Measurements from ENCODE around the gene CFI. TPM values are rescaled to one million over a fixed set of nuclear protein-coding genes. Genes with fewer than 3 reads are reported as not detected.
A peak's percentile ranks its signal among the peaks of the same experiment; 100 is the strongest.

Gene CFI
- total and polyA plus RNA-seq, 9 of the 15 experiments (the other 6 are each of a cell fraction or from before 2014, with no cell fraction given), result 0.30 to 8.4 (median 0.95) TPM

GRCh38 chr4:109729718-109730618, 71.8 kb downstream of the CFI start, which contains the start of gene PLA2G12A (continued):
- TF ChIP-seq THAP12 (CRISPR knock-in tag; IDR thresholded peaks at IDR 0.05), result peak; percentile 93
- TF ChIP-seq TAF1 (IDR thresholded peaks at IDR 0.05; ENCODE audit: control insufficient read depth, extremely low read depth, insufficient read depth, low read length, severe bottlenecking), result peak; percentile 39
- no peak for TF ChIP-seq TCF7L2 (IDR thresholded peaks at IDR 0.05; ENCODE audit: low read depth, low read length)
- TF ChIP-seq HLTF (IDR thresholded peaks at IDR 0.05), result no peak
- TF ChIP-seq RAD51 (IDR thresholded peaks at IDR 0.05; ENCODE audit: borderline replicate concordance, low read depth), result peak; percentile 74
- TF ChIP-seq ZNF76 (CRISPR knock-in tag; IDR thresholded peaks at IDR 0.05; ENCODE audit: borderline replicate concordance), result no peak
- TF ChIP-seq NCOA1 (IDR thresholded peaks at IDR 0.05; ENCODE audit: low read depth), result 0 out of 2 replicates have a peak, but pooled peaks have one; percentile 32
- no peak for TF ChIP-seq ZNF212 (CRISPR knock-in tag; IDR thresholded peaks at IDR 0.05)
- 0 out of 2 replicates have a peak, but pooled peaks have one; percentile 20 for TF ChIP-seq PKNOX1 (IDR thresholded peaks at IDR 0.05)
- no peak for TF ChIP-seq GTF3C2 (IDR thresholded peaks at IDR 0.05; ENCODE audit: borderline replicate concordance, extremely low read depth, insufficient read length)
- TF ChIP-seq PML (IDR thresholded peaks at IDR 0.05; ENCODE audit: low read length), result peak; percentile 26; the same call in 1 of the 2 replicates
- TF ChIP-seq NRF1 (conservative IDR thresholded peaks at IDR 0.05 in 1 of 2, IDR thresholded peaks at IDR 0.05 in 1 of 2), result peak; percentile 92 to 93
- no peak for TF ChIP-seq U2AF2 (optimal IDR thresholded peaks at IDR 0.05; ENCODE audit: low read depth, low read length)
- peak; percentile 95 for TF ChIP-seq VEZF1 (CRISPR knock-in tag; IDR thresholded peaks at IDR 0.05)
- peak; percentile 79 for TF ChIP-seq HNRNPLL (IDR thresholded peaks at IDR 0.05; ENCODE audit: low read depth, low read length, poor library complexity, severe bottlenecking)
- peak; percentile 81 for TF ChIP-seq ZFX (CRISPR knock-in tag; IDR thresholded peaks at IDR 0.05)
- peak; percentile 82 for TF ChIP-seq XRCC5 (IDR thresholded peaks at IDR 0.05; ENCODE audit: low read depth, low read length)
- no peak for TF ChIP-seq RBM25 (IDR thresholded peaks at IDR 0.05; ENCODE audit: low read depth, low read length, severe bottlenecking)
- peak; percentile 33; the same call in 1 of the 2 replicates for TF ChIP-seq CREM (IDR thresholded peaks at IDR 0.05; ENCODE audit: low read depth)

All from K562 (cell line).